Embryonic facial prominence (tissue), 1 donor: Measurements from ENCODE around the gene PTPRJ.
"Not testable (repeated sequence)": the region's sequence is repeated elsewhere in the genome, so short reads cannot be mapped to it uniquely, and the experiment has no call there.

Experiments
- DNase-seq: peaks from one replicate; pipeline ENCODE4 v3.0.0-alpha.2; 2016; ENCODE audit errors: extremely low spot score

PTPRJ gene

GRCh38 chr11:48163360-48164100 is 183.2 kb downstream of the PTPRJ start:
- no peak for DNase-seq

GRCh38 chr11:48164836-48165235 is 184.5 kb downstream of the PTPRJ start:
- DNase-seq = no peak

DNA sequence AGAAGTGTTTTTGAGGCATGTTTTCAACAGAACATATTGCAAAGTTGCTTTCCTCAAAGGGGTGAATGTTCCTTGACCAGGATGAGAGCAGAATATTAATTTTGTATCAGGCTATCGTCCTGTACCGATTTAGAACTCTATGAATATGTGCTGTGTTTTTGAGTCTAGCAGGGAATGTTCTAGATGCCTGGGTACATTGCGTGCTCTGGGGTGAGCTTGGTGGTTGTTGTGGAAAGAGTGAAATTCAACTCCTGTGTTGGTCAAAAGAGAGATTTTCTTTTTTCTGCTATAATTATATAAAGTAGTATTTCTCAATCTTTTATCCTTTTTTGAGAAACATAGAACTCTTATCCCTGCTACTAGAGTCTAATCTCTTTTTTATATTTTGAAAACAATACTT is 185.1 kb downstream of the PTPRJ start:
- no peak for DNase-seq

DNA sequence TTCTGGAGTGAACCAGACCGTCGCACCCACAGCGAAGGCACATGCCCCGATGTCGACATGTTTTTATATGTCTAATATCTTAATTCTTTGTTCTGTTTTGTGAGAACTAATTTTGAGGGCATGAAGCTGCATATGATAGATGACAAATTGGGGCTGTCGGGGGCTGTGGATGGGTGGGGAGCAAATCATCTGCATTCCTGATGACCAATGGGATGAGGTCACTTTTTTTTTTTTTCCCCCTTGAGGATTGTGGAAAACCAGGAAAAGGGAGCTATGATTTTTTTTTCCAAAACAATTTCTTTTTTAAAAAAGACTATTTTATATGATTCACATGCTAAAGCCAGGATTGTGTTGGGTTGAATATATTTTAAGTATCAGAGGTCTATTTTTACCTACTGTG is 187.0 kb downstream of the PTPRJ start:
- no peak for DNase-seq

DNA sequence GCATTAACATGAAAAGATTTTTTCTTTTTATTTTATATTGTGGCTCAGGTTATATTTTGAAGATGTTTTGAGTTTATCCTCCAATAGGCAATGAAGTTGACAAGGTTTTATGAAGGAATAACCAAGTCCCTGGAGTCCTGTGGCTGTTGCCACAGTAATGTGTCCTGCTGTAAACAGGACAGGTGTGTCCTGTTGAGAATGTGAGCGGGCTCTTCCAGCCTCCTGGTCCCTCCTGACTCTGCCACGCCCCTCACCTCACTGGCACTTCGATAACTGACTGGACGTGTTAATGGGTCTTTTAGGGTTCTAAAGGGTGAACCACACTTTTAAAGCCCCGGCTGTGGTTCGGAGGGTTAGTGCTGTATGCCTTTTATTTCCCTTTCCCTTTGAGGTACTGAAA is 188.5 kb downstream of the PTPRJ start:
- DNase-seq = no peak

DNA sequence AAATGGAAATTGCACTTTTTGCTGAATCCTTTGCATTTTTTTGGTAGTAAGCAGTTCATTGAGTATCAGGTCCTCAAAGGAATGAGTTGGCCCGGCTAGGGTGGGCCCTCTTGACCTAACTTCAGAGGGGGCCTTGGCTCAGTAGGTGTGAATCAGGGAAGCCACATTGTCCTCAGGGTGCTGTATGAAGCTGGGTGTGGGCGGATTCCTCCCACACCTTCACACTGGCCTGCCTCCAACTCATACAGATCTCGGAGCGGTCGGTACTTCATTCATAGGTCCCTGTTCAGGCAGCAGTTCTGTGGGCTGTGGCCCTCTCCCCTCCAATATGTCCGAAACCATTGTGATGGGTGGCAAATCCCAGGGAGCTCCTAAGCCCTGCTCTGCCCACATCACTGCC is 188.9 kb downstream of the PTPRJ start:
- DNase-seq = no peak

GRCh38 chr11:48169717-48170116 is 189.4 kb downstream of the PTPRJ start:
- no peak for DNase-seq

DNA sequence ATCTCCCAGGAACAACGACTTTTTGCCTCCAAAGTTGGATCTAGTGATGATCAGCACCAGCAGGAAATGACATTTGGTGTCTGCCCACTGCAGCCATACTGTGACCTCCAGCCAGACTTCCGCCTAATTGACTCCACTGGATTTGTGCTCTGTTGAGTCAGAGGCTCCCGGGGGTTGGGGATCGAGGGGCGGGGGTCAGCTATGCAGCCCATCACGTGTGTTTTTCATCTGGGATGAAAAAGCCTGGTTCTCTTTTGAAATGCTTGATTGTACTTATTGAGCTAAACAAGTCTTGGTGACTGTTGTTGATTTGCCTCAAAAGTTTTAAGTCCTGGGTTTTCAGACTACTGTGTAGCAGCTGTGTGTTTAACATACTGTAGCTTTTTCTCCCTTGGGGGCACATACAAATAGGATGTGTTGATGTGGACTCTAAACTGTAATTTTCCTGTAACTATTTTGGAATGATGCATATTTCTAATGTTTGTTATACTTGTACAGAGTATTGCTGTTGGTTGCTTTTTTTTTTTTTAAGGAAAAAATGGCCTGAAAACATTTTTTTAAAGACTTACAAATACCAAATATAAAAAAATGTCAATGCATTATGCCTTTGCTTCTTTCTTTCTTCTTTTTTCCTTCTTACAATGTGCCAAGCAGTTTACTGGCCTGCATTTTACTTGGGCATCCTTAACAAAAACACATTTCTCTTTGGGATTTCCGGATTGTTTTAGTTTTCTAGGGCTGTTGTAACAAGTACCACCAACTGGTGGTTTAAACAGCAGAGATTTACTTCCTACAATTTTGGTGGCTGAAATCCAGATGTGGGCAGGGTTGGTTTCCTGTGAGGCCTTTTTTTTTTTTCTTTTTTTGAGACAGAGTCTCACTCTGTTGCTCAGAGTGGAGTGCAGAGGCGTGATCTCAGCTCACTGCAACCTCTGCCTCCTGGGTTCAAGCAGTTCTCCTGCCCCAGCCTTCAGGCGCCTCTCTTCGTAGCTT is 190.2 kb downstream of the PTPRJ start:
- no peak for DNase-seq

DNA sequence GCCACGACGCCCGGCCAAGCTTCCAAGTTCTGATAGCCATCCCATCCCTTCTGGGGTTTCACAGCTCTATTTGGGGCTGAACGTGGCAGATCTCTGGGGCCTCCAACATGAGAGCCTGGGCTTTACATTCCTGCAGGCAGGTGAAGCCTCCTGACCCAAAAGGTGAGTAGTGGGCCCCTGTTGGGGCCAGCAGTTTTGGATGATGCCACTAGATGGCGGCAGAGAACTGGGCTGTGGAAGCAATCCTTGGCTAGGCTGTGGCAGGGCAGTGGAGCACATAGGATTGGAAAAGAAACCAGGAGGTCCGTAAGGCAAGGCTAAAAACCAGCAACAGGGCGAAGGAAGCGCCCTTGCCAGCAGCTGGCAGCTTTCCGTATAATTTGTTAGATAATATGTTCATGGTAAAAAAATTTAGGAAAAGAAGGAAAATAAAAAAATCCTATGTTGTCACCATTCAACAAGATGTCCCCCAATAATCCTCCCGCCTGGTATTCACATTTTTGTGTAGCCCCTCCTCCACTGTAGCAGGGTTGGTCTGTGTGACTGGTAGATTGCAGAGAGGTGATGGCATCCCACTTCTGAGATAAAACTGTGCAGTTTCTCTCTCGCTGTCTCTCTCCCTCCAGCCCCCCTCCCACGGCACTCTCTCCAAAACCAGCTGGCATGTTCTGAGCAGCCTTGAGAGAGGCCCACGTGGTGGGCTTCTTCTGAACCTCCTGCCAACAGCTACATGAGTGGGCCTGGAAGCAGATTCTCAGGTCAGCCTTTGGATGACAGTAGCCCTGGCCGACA is 192.7 kb downstream of the PTPRJ start:
- no peak for DNase-seq

DNA sequence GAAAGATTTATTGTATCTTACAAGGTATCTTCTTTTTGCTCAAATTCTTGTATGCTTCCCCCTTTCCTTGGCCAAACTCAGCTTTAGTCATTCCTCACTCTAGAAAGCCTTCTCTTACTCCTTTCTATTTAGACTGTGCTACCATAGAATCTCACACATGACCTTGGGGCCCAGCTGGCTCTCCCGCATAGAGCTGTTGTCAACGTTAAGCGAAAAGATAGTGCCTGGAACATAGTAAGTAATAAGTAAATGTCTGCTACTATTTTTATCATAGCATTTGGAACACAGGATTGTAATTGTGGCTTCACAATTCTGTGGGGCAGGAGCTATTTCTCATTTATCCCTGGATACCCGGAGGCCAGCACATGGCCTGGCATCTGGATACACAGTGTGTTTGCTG is 197.3 kb downstream of the PTPRJ start:
- no peak for DNase-seq

DNA sequence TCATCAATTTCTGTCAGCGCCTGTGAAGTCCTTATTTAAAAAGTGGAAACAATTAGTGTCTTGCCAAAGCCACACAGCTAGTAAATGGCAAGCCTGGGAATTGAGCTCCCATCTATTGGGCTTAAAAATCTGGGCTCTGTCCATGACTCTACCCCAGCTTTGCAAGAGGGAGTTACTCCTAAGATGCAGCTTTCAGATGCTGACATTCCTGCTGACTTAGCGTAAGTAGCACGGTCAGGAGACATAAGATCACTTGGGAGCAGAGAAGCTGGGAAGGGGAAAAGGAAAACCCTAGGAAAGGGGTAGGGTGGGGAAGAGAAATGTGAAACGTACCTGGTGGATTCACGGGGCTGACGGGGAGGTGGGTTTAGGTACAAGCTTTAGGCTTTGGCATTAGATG is 200.3 kb downstream of the PTPRJ start:
- DNase-seq = no peak

GRCh38 chr11:48182860-48183526 is 202.6 kb downstream of the PTPRJ start:
- DNase-seq = no peak

DNA sequence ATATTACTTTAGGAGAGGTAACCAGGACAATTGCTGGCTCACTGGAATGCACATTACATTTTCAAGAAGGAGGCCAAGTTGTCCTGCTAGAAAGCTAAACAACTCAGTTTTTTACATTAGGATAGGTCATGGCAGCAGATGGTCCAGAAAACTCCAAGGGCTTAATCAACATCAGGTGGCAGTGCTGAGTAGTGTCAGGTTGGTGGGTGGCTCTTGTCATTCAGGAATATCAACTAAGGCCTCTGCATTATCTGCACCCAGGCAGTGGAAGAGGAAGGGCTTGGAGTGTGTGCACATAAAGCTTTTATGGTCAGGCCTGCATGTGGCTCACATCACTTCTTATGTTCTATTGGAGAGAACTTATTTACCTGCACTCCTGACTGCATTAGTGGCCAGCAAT is 204.1 kb downstream of the PTPRJ start:
- DNase-seq = no peak

DNA sequence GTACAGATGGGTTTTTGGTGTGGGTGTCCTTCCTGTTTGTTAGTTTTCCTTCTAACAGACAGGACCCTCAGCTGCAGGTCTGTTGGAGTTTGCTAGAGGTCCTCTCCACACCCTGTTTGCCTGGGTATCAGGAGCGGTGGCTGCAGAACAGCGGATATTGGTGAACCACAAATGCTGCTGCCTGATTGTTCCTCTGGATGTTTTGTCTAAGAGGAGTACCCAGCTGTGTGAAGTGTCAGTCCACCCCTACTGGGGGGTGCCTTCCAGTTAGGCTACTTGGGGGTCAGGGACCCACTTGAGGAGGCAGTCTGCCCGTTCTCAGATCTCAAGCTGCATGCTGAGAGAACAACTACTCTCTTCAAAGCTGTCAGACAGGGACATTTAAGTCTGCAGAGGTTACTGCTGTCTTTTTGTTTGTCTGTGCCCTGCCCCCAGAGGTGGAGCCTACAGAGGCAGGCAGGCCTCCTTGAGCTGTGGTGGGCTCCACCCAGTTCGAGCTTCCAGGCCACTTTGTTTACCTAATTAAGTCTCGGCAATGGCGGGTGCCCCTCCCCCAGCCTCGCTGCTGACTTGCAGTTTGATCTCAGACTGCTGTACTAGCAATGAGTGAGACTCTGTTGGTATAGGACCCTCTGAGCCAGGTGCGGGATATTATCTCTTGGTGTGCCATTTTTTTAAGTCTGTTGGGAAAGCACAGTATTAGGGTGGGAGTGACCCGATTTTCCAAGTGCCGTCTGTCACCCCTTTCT is 210.7 kb downstream of the PTPRJ start:
- DNase-seq = not testable (repeated sequence)

DNA sequence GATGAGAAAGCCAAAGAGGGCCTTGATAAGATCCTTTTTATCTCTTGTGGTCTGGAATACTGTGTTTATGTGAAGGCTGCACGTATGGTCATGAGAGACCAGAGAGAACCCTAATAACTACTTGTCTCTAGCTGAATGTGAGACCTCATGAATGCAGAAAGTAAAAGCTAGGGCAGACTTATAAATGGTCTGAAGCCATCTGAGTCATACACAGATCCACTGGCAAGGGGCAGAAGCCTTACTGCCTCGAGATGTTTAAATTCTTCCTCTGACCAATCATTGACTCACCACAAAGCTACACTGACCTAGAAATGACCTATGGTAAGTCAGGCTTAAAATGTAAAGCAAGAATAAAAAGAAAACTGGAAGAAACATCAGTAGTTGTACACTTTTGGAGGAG is 213.5 kb downstream of the PTPRJ start:
- DNase-seq = no peak

DNA sequence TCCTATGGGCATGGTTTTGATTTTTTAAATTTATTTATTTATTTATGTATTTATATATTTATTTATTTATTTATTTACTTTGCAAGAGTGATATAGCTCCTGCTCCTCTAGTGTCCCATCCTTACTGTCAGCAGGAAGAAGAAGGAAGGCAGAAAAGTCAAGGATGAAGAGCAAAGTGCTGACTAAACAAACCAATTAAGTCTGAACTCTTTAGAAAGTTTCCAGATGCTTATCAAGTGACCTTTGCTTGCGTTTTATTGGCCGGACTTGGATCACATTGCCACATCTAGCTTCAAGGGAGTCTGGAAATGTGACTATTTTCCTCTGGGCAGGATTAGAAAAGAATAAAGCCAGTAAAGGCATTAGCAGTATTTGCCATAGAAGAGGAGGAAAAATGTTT is 227.5 kb downstream of the PTPRJ start:
- DNase-seq = no peak

- DNase-seq = no peak
Measured at GRCh38 chr11:48210052-48210451, 229.7 kb downstream of the PTPRJ start.

DNA sequence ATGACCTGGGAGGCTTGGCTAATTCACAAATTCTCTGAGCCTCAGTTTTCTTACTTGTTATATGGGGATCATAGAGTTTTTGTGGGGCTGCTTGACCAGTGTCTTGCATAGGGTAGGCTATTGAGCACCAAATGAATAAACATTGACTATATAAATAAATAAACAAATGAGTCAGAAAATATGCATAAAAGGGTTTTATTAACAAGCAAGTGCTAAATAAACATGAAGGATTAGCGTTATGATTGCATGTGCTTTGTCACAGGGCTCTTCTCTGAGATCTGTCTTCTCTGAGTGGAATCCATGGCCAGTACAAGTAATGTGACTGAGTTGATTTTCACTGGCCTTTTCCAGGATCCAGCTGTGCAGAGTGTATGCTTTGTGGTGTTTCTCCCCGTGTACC is 236.2 kb downstream of the PTPRJ start, which contains the start of gene OR4B1:
Gene OR4B1 (plus strand): TSS at position 301 of the 400 bp plus-strand sequence. CDS start 0 bp downstream, at position 301.
- DNase-seq = no peak
